ENCODE measurements around the gene CPHXL2. TPM values are rescaled to one million over a fixed set of nuclear protein-coding genes. Genes with fewer than 3 reads are reported as not detected.

The CPHXL2 gene
- total RNA-seq, result not detected
- long read RNA-seq, result 0 reads

- Histone ChIP-seq H3K9me3 (no peaks in the 10 kb centered on the region), H3K4me1 (no peaks in the 10 kb centered on the region), H3K36me3 (no peaks in the 10 kb centered on the region), H3K27me3 (no peaks in the 10 kb centered on the region), H3K4me3 (no peak within 1 kb of the TSS), H3K27ac (no peak within 1 kb of the TSS)
- TF ChIP-seq POLR2A (IDR thresholded peaks at IDR 0.05) (no peak), CTCF (IDR thresholded peaks at IDR 0.05) (no peak)
- ATAC-seq (no peak), DNase-seq (no peak)
- intact Hi-C loops (cut with DNase I), result no loop called here
- WGBS (ENCODE audit: insufficient coverage, low coverage, low lambda C conversion rate, missing lambda C conversion rate), result 86% methylated on average over 4 of the region's 4 CpGs
Observed at GRCh38 chr16:75676909-75677308, at the start of gene CPHXL2. Gene CPHXL2, minus strand, starts transcription at chr16:75677009. Its CDS starts 10 bp downstream, at chr16:75676999.

GRCh38 chr16:75726390-75726789 is 49.6 kb upstream of the CPHXL2 start, which contains the start of gene CPHXL:
Gene CPHXL, minus strand, starts transcription at chr16:75726490. Its CDS starts 48 bp downstream, at chr16:75726442.
- no peaks in the 10 kb centered on the region for H3K27me3 ChIP-seq
- no peaks in the 10 kb centered on the region for H3K36me3 ChIP-seq
- no peak within 1 kb of the TSS for H3K4me3 ChIP-seq
- ATAC-seq (no peak), DNase-seq (no peak)
- 74% methylated on average over 5 of the region's 5 CpGs for WGBS (ENCODE audit: insufficient coverage, low coverage, low lambda C conversion rate, missing lambda C conversion rate)
- no peak within 1 kb of the TSS for H3K27ac ChIP-seq
- intact Hi-C loops (cut with DNase I), result no loop called here
- no peak for TF ChIP-seq CTCF (IDR thresholded peaks at IDR 0.05)
- TF ChIP-seq POLR2A (IDR thresholded peaks at IDR 0.05), result no peak
- H3K4me1 ChIP-seq, result no peaks in the 10 kb centered on the region
- no peaks in the 10 kb centered on the region for H3K9me3 ChIP-seq

- 91% methylated on average over 4 of the region's 4 CpGs for WGBS (ENCODE audit: insufficient coverage, low coverage, low lambda C conversion rate, missing lambda C conversion rate)
- no peak overlapping the region for H3K27ac ChIP-seq
- intact Hi-C loops (cut with DNase I), result no loop called here
Observed at GRCh38 chr16:75718452-75718851, 41.6 kb upstream of the CPHXL2 start.

GRCh38 chr16:75714661-75715060 is 37.9 kb upstream of the CPHXL2 start:
- H3K36me3 ChIP-seq, result no peaks in the 10 kb centered on the region
- H3K27ac ChIP-seq, result no peak overlapping the region
- TF ChIP-seq CTCF (IDR thresholded peaks at IDR 0.05) (no peak), POLR2A (IDR thresholded peaks at IDR 0.05) (no peak)
- no peak overlapping the region for H3K4me3 ChIP-seq
- no peaks in the 10 kb centered on the region for H3K27me3 ChIP-seq
- no peaks in the 10 kb centered on the region for H3K4me1 ChIP-seq
- no peaks in the 10 kb centered on the region for H3K9me3 ChIP-seq
- intact Hi-C loops (cut with DNase I), result no loop called here
- ATAC-seq (no peak), DNase-seq (no peak)

More at GRCh38 chr16:75718452-75718851, 41.6 kb upstream of the CPHXL2 start:
- Histone ChIP-seq H3K27me3 (no peaks in the 10 kb centered on the region), H3K4me3 (no peak overlapping the region), H3K4me1 (no peaks in the 10 kb centered on the region), H3K36me3 (no peaks in the 10 kb centered on the region), H3K9me3 (no peaks in the 10 kb centered on the region)
- DNase-seq (no peak), ATAC-seq (no peak)
- no peak for TF ChIP-seq CTCF (IDR thresholded peaks at IDR 0.05)
- no peak for TF ChIP-seq POLR2A (IDR thresholded peaks at IDR 0.05)

- no peak overlapping the region for H3K4me3 ChIP-seq
Observed at GRCh38 chr16:75710344-75710743, 33.5 kb upstream of the CPHXL2 start.

More at GRCh38 chr16:75710344-75710743, 33.5 kb upstream of the CPHXL2 start:
- intact Hi-C loops (cut with DNase I), result no loop called here
- Histone ChIP-seq H3K27ac (no peak overlapping the region), H3K36me3 (no peaks in the 10 kb centered on the region), H3K4me1 (no peaks in the 10 kb centered on the region), H3K27me3 (no peaks in the 10 kb centered on the region), H3K9me3 (no peaks in the 10 kb centered on the region)
- ATAC-seq, result no peak
- WGBS (ENCODE audit: insufficient coverage, low coverage, low lambda C conversion rate, missing lambda C conversion rate), result 93% methylated on average over 2 of the region's 2 CpGs
- no peak for TF ChIP-seq POLR2A (IDR thresholded peaks at IDR 0.05)
- no peak for TF ChIP-seq CTCF (IDR thresholded peaks at IDR 0.05)
- no peak for DNase-seq
